SK-N-SH (cell line): ENCODE results near the gene ZFAND4.

ENCODE experiments used
- EZH2phosphoT487 ChIP-seq: fragments of 200-600 bp; sonication (generic); IDR thresholded peaks from 2 replicates; pipeline ENCODE4 v1.6.1; 2017; ENCODE audit warnings: low read depth, mixed run types, mild to moderate bottlenecking, antibody characterized with exemption, moderate library complexity, borderline replicate concordance
- RCOR1 ChIP-seq: fragments of 150-350 bp; IDR thresholded peaks from 2 replicates; pipeline ENCODE4 v1.6.1; 2017; ENCODE audit warnings: antibody characterized with exemption, low read length
- TF ChIP-seq, protein P1 (sequence below): fragments of 200-600 bp; sonication (generic); IDR thresholded peaks from 2 replicates; pipeline ENCODE4 v1.6.1; 2017; ENCODE audit warnings: antibody characterized with exemption, mild to moderate bottlenecking, moderate library complexity
- TF ChIP-seq, protein P2 (sequence below): fragments of 150-350 bp; IDR thresholded peaks from 2 replicates; pipeline ENCODE4 v1.6.1; 2017; ENCODE audit warnings: antibody characterized with exemption, low read length, low read depth, borderline replicate concordance

DNA sequence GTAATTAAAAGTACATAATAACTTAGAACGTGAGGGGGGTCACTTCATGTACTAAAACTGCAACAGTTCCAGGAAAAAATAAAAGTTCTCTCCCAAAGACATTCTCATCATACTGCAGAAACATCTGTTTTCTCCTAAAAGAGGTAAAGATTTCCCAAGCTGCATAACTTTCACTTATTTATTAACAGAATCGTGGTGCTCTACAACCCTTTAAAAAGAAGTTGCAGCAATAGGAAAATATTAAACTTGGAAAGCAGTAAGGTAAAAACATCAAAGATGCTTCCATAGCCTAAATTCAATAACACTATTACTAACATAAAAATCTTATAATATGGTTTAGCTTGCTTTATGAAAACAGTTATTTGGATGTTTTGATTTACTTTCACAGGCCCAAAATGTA is 23.3 kb downstream of the ZFAND4 start:
- TF ChIP-seq, protein P1, sequence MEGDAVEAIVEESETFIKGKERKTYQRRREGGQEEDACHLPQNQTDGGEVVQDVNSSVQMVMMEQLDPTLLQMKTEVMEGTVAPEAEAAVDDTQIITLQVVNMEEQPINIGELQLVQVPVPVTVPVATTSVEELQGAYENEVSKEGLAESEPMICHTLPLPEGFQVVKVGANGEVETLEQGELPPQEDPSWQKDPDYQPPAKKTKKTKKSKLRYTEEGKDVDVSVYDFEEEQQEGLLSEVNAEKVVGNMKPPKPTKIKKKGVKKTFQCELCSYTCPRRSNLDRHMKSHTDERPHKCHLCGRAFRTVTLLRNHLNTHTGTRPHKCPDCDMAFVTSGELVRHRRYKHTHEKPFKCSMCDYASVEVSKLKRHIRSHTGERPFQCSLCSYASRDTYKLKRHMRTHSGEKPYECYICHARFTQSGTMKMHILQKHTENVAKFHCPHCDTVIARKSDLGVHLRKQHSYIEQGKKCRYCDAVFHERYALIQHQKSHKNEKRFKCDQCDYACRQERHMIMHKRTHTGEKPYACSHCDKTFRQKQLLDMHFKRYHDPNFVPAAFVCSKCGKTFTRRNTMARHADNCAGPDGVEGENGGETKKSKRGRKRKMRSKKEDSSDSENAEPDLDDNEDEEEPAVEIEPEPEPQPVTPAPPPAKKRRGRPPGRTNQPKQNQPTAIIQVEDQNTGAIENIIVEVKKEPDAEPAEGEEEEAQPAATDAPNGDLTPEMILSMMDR, result no peak
- no peak for TF ChIP-seq EZH2phosphoT487
- TF ChIP-seq, protein P2, sequence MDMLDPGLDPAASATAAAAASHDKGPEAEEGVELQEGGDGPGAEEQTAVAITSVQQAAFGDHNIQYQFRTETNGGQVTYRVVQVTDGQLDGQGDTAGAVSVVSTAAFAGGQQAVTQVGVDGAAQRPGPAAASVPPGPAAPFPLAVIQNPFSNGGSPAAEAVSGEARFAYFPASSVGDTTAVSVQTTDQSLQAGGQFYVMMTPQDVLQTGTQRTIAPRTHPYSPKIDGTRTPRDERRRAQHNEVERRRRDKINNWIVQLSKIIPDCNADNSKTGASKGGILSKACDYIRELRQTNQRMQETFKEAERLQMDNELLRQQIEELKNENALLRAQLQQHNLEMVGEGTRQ, result no peak
- no peak for TF ChIP-seq RCOR1
